GM18498 (cell line): ENCODE results near the gene ZFAND2B.
A peak's percentile ranks its signal among the peaks of the same experiment; 100 is the strongest.

Source experiments
- ATAC-seq: cut with Tn5 transposase; IDR thresholded peaks from one replicate; pipeline ENCODE4 v1.9.1; 2021; ENCODE audit warnings: mild to moderate bottlenecking, moderate library complexity; ENCODE audit not compliant: unreplicated experiment

Gene ZFAND2B

DNA sequence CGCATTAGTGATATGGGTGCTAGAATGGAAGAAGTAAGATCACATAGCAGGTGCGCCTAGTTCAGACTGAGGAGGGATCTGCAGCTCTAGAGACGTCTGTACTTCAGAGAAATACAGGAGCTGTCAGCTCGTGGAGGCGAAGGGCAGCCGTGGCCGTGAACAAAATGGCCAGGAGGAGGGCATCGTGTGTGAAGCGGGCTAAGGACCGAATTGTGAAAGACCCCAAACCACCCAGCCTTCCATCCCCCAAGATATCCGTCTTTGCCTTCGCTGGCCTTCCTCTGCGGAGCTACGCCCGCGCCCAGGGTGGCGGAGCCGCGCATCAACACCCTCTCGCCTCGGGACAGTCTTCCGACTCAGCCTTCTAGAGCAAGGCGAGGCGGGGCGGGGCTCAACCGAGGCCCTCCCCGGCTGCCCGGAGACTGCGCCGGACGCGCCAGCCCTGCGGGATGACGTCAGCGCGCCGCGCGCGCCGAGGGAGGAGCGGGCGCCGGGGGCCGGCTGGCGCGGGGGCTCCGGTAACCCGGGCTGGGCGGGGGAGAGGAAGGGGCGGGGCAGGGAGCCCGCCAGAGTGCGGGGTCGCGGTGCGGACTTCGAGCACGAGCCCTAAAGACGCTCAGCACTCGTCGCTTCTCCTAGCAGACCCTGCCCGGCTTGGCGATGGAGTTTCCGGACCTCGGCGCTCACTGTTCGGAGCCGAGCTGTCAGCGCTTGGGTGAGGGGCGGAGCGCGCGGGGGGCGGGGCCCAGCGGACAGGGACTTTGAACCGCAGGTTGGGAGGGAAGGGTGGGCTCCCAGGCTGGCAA lies at the start of gene ZFAND2B:
TSS of gene ZFAND2B (plus strand) at position 455 of the 806 bp plus-strand sequence. CDS start at position 661, 206 bp downstream.
- peak; percentile 97 for ATAC-seq

GRCh38 chr2:219157396-219157795 lies 49.2 kb upstream of the ZFAND2B start:
- ATAC-seq = no peak

DNA sequence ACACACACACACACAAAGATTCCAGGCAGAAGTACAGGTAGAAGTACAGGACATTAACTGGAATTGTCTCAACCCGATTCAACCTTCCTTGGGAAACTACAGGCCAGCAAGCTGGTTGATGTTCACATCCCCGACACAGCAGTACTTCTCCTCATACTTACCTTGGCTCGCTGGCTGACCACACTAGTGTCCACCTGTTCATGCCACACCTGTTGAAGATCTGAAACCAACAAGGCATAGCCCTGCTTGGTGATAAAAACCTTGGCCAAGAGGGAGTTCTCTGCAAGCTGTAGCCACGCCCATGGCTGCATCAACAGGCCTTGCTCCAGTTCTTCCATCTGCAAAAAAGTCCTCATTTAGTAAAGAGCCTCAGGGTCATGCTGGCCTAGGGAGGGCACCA lies 48.6 kb upstream of the ZFAND2B start:
- no peak for ATAC-seq

- ATAC-seq = no peak
Measured at GRCh38 chr2:219158586-219158985, 48.0 kb upstream of the ZFAND2B start.

GRCh38 chr2:219159771-219160185 lies 46.8 kb upstream of the ZFAND2B start:
- no peak for ATAC-seq

GRCh38 chr2:219160186-219161017 lies 46.2 kb upstream of the ZFAND2B start, which contains the start of gene NHEJ1:
NHEJ1 (minus strand) TSS chr2:219160815; CDS start chr2:219158362, 2,453 bp downstream.
- peak; percentile 86 for ATAC-seq

DNA sequence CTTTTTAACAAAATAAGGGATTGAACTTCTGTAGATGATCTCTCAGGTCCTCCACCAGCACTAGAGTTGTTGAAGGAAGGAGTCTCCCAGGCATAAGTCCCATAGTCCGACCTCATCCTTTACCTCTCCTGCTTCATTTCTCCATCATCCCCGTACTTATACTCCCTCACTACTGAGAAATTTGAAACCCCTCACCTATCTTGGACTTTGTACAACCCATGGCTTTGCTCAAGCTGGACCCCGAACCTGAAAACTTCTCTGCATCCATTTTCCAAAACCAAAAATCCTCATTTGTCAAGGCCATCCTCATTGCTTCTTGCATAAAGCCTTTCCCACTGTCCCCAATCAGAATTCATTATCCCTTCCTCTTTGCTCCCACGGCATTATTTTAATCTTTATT lies 45.5 kb upstream of the ZFAND2B start:
- no peak for ATAC-seq

DNA sequence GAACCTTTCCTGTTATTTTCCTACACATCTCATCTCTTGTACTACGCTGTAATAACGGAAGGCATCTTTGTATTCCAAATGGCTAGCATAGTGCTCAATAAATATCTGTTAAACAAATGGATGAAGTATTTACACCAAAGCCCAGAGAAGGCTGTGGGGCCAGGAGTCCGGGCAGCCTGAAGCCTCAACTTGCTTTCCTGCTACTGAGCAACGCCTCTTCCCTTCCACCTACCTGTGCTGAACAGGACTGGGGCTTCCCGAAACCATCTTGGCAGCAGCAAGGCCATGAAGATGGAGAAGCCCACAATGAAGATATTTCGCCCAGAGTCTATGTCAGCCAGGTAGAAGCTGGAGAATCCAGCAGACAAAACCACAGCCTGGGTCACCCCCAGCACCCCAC lies 43.4 kb upstream of the ZFAND2B start:
- no peak for ATAC-seq

DNA sequence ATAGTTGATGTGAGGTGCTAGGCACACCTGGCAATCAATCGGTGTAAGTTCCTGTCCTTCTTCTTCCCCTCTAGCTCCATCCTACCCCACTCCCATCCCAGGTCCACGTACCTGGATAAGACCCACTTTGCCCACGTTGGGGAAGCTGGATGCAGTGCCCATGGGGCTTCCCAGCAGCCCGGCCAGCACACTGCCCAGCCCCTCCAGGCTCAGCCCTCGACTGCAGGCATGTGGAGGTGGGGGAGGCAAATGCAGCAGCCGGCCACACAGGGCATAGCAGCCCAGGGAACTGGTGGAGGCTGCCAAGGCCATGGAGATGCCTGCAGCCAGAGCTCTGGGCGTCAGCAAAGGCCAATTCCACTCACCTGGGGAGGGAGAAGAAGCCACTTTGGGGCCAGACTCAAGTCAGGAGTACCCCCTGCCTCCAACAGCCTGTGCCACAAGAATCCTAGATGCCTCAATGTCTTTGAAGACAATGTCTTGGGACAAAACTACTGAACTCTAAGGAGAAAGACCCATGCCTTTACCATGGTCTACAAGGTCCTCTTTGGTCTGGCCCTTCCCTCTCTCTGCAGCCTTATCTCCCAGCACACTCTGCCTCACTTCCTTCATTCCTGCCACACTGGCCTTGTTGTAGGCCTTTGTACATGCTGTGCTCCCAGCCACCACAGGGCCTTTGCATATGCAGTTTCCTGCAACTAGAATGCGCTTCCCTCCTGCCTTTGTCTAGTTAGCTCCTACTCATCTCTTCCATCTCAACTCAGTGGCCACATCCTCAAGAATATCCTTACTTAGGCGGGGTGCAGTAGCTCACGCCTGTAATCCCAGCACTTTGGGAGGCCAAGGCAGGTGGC lies 41.3 kb upstream of the ZFAND2B start:
- ATAC-seq = no peak

DNA sequence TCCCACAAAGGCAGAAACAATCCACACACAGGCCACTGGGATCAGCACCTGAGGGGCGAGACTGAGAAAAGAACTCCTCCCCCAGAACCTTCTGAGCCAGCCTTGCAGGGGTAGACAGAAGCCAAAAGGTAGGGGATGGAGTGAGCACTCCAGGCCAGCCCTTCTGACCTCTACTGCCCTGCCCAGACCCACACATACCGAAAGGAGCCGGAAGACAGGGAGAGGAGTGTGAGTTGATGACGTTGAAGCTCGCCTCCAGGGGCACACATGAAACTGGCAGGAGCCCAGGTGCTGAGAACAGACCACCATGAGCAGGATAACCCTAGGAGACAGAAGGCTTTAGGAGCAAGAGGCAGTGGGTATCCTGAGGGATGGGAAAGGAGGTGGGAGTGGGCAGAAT lies 38.6 kb upstream of the ZFAND2B start:
- ATAC-seq = no peak

GRCh38 chr2:219168526-219168925 lies 38.1 kb upstream of the ZFAND2B start:
- no peak for ATAC-seq

- no peak for ATAC-seq
Measured at GRCh38 chr2:219168932-219169331, 37.6 kb upstream of the ZFAND2B start.

GRCh38 chr2:219169930-219170654 lies 36.5 kb upstream of the ZFAND2B start, which contains the start of gene SLC23A3:
SLC23A3 (minus strand) TSS chr2:219170029; CDS start chr2:219169984, 45 bp downstream.
- ATAC-seq = no peak

DNA sequence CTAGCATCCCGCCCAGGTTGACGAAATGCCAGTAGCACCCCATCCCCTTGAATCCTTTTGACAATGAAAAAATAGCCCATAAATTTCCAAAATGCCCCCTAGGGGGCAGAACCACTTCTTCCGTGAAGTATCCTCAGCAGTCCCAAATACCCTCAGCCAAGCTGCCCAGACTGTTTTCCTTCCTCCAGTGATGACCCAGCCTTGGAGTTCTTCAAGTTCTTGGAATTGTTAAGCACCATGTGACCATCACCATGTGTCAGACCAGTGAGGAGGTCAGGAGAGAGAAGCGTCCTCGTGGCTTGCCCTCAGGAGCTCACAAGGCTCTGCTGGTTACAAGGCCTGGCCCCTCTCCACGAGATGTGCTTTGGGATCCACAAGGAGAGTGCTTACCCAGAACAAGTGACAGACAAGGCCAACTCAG lies 35.3 kb upstream of the ZFAND2B start:
- no peak for ATAC-seq

- no peak for ATAC-seq
Measured at GRCh38 chr2:219172231-219173154, 34.1 kb upstream of the ZFAND2B start.

DNA sequence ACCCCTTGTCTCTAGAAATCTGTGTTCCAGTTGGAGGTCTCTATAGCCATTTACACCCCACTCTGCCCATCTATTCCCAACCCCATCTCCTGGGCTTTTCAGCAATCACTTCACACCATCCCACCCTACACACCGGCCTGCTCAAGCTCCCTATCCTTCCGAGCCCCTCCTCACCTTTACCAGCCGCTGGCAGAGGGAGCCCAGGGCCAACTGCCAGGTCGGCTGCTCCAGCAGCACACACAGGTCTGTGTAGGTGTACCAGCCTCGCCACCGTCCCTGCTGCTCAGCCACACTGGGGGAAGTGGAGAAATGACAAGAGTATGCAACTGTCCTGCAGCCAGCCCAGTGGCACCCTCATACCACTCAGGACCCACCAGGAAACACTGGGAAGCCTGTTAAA lies 33.4 kb upstream of the ZFAND2B start:
- ATAC-seq = no peak

DNA sequence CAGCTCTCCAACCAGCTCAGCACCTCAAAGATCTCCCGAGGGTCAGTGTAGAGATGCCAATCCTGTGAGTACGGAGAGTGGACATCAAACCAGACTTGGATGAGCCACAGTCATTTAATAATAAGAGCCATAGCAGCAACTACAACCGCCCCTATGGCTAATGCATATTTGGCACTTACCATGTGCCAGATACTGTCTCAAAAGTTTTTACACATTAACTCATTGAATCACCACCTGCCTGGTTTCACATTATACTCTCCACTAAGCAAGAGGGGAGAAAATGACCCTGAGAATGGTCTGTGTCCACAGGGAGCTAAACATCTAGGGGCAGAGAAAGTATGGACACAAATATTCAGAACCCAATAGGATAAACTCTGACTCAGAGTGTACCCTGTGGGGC lies 32.4 kb upstream of the ZFAND2B start:
- no peak for ATAC-seq

DNA sequence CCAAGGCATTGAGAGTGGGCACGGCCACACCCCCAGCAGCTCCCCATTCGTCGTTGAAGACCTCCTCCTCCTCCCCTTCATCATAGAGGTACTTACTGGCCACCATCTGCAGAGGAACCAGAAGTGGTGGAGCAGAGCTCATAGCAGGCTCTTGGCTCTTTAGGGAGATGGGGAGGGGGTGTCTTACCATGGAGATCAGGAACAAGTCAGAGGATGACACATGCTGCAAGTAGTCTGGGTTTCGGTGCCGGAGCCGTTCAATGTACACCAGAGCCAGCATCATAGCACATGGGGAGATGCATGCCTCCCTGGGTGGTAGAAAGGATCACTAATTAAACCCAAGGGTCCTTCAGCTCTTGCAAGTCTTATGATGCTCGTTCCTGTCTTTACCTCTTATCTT lies 31.8 kb upstream of the ZFAND2B start:
- no peak for ATAC-seq

DNA sequence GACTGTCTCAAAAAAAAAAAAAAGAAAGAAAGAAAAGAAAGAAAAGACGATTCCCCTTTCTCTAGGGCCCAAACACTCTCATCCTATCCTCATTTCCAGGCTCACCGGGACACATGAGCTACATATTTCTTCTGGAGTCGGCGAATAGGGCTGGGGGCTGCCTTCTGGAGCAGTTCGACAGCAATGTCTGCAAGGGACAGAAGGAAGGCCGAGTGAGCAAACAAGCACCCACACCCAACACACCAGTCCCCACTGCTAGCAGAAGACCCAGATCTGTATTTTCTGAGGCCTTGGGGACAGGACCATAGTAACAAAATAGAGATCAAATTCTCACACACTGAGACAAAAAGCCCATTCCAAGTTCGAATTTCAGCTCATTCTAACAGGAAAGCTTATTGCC lies 31.1 kb upstream of the ZFAND2B start:
- ATAC-seq = no peak
